Measurements from ENCODE around the gene IFNGR1.

DNA sequence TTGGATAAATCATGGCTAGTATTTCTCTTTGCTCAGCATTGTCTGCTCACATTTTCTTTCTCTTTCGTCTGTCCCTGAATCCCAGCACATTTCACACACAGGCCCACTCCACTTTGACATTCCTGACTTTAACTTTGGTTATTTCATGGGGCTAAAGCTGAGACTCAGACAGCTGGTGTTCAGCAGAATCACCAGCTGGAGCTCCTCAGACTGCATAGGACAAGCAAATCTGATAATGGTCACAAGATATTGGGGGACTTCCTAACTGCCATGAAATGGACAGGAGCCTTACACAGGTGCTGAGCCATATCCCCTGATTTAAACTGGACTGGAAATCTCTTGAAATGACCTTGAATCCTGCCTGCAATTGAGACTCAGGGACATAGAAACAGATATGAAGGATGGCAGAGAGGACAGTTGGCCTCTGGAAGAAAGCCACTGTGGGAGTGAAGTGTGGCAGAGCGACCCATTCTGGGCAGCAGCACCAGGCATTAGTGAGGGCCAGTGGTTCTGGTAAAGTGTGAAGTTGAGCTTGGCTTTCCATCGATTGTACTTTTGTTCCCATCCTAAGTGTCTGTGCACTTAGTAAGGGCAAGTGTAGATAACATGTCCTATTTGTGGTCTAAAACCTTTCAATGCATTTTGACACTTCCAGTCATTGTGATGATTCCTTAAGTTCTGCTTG lies 10.0 kb upstream of the IFNGR1 start:
- TF ChIP-seq CTCF (IDR thresholded peaks at IDR 0.05 in 4 of 5, conservative IDR thresholded peaks at IDR 0.05 in 1 of 5): no peak
- no peak for TF ChIP-seq POLR2A (IDR thresholded peaks at IDR 0.05)

All from gastrocnemius medialis (tissue), 4 donors.